NB4 (cell line): ENCODE measurements around the gene PTPN3.

ENCODE experiments used
- DNase-seq: peaks from one replicate; pipeline ENCODE4 v3.0.0; 2010; ENCODE audit warnings: low read depth
- H3K4me3 ChIP-seq: one replicate; pipeline ENCODE4 v1.5.1; 2011; ENCODE audit warnings: mild to moderate bottlenecking, low read depth, low read length, moderate library complexity
- MYC ChIP-seq: IDR thresholded peaks from 2 replicates; pipeline ENCODE4 v1.6.1; 2011; ENCODE audit warnings: low read depth, low read length
- POLR2A ChIP-seq: IDR thresholded peaks from 2 replicates; pipeline ENCODE4 v1.6.1; 2011; ENCODE audit warnings: mild to moderate bottlenecking; ENCODE audit not compliant: insufficient read length; ENCODE audit errors: extremely low read depth
- TF ChIP-seq, protein P1 (sequence below): IDR thresholded peaks from one replicate; pipeline ENCODE4 v1.5.1; 2012; ENCODE audit warnings: low read depth, low read length
- TF ChIP-seq, protein P2 (sequence below): IDR thresholded peaks from 2 replicates; pipeline ENCODE4 v1.6.1; 2011; ENCODE audit warnings: low read depth, low read length

PTPN3 gene

DNA sequence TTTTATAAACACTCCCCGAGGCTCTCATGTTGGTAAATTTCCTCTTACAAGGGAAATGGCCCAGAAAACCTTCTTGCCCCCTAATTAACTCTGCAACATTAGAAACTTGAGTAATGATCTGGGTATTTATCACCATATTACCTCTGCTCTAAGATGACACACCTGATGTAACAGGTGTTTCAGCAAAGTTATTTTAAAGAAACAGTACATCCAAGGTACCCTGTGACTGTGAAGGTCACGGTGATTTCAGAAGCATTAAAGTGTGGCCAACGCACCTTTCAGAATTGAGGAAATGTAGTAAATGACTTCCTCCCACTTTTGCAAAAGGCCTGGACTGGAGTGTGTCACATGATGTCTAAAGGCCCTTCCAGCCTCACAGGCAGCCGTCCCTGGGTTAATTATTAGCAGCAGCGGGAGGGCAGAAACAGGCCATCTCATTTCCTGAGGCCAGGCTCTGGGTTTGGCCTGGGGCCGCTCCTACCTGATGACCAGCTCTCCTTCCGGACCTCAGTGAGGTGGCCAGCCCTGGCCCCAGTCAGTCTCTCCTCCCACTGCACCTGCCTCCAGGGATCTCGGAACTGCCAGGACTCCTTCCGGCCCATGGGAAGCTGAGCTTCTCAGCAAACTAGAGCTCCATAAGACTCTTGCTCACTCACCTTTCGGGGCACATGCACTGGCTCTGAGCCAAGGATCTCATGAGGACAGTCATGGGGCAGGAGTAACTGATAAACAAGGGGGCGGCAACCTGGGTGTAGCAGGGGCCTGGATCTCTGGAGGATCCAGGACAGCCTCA is 20.7 kb downstream of the PTPN3 start:
- TF ChIP-seq POLR2A (no peak), MYC (no peak)
- TF ChIP-seq, protein P1, sequence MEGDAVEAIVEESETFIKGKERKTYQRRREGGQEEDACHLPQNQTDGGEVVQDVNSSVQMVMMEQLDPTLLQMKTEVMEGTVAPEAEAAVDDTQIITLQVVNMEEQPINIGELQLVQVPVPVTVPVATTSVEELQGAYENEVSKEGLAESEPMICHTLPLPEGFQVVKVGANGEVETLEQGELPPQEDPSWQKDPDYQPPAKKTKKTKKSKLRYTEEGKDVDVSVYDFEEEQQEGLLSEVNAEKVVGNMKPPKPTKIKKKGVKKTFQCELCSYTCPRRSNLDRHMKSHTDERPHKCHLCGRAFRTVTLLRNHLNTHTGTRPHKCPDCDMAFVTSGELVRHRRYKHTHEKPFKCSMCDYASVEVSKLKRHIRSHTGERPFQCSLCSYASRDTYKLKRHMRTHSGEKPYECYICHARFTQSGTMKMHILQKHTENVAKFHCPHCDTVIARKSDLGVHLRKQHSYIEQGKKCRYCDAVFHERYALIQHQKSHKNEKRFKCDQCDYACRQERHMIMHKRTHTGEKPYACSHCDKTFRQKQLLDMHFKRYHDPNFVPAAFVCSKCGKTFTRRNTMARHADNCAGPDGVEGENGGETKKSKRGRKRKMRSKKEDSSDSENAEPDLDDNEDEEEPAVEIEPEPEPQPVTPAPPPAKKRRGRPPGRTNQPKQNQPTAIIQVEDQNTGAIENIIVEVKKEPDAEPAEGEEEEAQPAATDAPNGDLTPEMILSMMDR, result no peak
- TF ChIP-seq, protein P2, sequence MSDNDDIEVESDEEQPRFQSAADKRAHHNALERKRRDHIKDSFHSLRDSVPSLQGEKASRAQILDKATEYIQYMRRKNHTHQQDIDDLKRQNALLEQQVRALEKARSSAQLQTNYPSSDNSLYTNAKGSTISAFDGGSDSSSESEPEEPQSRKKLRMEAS, result no peak
- no peak for DNase-seq
- H3K4me3 ChIP-seq, result no peak overlapping the region

DNA sequence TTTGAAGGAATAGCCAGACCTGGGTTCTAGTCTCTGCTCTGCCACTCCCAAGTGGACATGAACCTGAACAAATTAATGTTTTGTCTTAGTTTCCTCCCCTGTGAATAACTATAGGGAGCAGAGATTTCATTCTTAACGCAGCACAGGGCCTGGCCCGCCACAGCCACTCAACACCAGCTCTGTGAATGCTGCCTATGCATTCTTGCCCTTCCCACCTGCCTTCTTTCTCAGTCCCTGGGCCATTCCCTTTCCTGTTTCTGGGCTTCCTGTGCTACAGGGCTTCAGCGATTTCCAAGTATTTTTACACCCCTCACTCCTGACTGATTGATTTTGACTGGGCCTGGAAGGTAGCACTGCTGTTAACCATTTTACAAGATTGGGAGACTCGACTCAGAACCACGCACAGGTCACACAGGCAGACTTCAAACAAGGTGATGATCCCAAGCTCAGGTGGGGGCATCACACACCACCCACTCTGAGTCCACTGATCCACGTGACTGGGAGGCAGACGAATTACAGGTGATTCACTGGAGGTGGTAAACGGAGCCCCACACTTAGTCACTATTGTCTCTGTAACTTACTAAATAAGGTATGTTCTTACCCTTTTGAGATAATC is 21.4 kb downstream of the PTPN3 start:
- no peak for DNase-seq
- H3K4me3 ChIP-seq, result no peak overlapping the region
- TF ChIP-seq MYC, result no peak
- TF ChIP-seq, protein P2, result no peak
- TF ChIP-seq POLR2A, result no peak
- TF ChIP-seq, protein P1, result no peak

DNA sequence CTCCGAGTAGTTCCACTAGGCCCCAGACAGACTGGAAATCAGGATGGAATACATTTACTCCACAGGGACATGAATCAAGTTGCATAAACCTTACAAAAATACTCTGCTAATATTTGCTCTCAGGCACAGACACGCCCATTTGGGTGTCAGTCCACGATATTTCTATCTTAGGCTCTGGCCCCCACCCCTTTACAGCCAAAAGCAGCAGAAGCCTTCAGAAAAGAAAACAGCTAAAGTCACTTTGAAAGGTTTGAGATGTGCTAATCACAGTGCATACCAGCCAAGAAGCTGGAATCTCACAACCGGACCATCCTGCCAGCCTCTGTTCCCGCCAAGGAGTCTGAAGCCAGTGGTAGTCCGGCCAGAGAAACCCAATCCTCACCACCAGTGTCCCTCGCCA is 22.6 kb downstream of the PTPN3 start:
- TF ChIP-seq MYC, result no peak
- TF ChIP-seq POLR2A, result no peak
- TF ChIP-seq, protein P1, result no peak
- TF ChIP-seq, protein P2, result no peak
- H3K4me3 ChIP-seq, result no peak overlapping the region
- no peak for DNase-seq

DNA sequence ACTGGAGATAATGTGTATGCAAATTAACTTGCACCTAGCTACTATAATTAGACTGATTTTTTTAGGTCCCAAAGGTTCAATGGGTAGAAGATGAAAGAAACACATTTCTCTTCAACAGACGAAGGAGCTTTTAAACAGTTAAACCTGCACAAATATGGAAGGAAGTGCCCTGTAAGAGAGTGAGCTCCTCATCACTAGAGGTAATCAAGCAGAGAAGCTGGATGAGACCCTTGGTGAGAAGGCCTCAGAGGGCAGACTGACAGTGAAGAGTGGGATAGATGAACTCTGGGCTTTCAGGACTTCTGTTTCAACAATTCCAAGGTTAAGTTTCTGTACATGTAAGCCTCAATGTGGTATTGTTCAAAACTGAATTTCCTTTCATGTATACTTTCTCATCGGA is 23.2 kb downstream of the PTPN3 start:
- no peak overlapping the region for H3K4me3 ChIP-seq
- no peak for DNase-seq
- TF ChIP-seq MYC (no peak), POLR2A (no peak)
- TF ChIP-seq, protein P1, result no peak
- TF ChIP-seq, protein P2, result no peak

DNA sequence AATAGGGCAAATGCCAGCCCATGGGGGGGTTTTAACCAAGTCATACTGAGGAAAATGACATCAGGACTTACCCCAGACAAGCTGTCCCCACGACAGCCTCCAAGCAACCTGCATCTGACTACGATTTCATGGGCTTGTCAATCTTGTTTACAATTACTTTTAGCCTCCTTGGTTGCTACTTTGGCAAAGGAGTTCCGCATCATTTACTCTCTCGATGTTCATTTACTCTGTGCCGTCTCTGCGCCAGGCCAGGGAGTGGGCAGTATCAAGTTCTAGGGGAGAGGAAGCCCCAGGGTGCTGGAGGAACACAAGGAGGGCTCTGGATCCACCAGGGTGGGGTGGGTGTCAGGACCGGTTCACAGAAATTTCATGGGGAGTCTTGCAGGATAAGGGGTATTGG is 23.9 kb downstream of the PTPN3 start:
- TF ChIP-seq MYC, result no peak
- TF ChIP-seq, protein P1, result no peak
- no peak for TF ChIP-seq POLR2A
- TF ChIP-seq, protein P2, result no peak
- no peak for DNase-seq
- H3K4me3 ChIP-seq, result no peak overlapping the region
